HG03571 (cell line): ENCODE results near the gene TFAP2B.

Experiments
- ATAC-seq: cut with Tn5 transposase; IDR thresholded peaks from one replicate; pipeline ENCODE4 v1.9.1; 2021; ENCODE audit not compliant: unreplicated experiment

Gene TFAP2B

GRCh38 chr6:50818673-50819072, at the start of gene TFAP2B:
TFAP2B (plus strand) TSS chr6:50818871; CDS start chr6:50818892, 21 bp downstream.
- ATAC-seq = no peak

GRCh38 chr6:50778696-50779095, 40.0 kb upstream of the TFAP2B start:
- ATAC-seq = no peak

- no peak for ATAC-seq
These were observed 38.3 kb upstream of the TFAP2B start for GRCh38 chr6:50780382-50780781.

GRCh38 chr6:50785921-50786320, 32.8 kb upstream of the TFAP2B start:
- no peak for ATAC-seq

GRCh38 chr6:50791900-50792508, 26.7 kb upstream of the TFAP2B start:
- ATAC-seq = peak; percentile 57

- ATAC-seq = no peak
These were observed 25.9 kb upstream of the TFAP2B start for GRCh38 chr6:50792771-50793170.

GRCh38 chr6:50795574-50795973, 23.1 kb upstream of the TFAP2B start:
- no peak for ATAC-seq

- ATAC-seq = no peak
These were observed 14.4 kb upstream of the TFAP2B start for GRCh38 chr6:50804283-50804682.

GRCh38 chr6:50807035-50807434, 11.6 kb upstream of the TFAP2B start:
- no peak for ATAC-seq

- ATAC-seq = peak; percentile 21
These were observed 3.1 kb upstream of the TFAP2B start for GRCh38 chr6:50815436-50816114.

GRCh38 chr6:50816115-50816675, 2.5 kb upstream of the TFAP2B start:
- ATAC-seq = peak; percentile 70

GRCh38 chr6:50816947-50817645, 1.6 kb upstream of the TFAP2B start:
- ATAC-seq = no peak

GRCh38 chr6:50817646-50817950, 1.1 kb upstream of the TFAP2B start:
- no peak for ATAC-seq

GRCh38 chr6:50818020-50818419, 651 bp upstream of the TFAP2B start:
- no peak for ATAC-seq

- no peak for ATAC-seq
These were observed 814 bp downstream of the TFAP2B start for GRCh38 chr6:50819466-50819903.

GRCh38 chr6:50819904-50820868, 1.5 kb downstream of the TFAP2B start:
- ATAC-seq = no peak

- ATAC-seq = no peak
These were observed 2.2 kb downstream of the TFAP2B start for GRCh38 chr6:50820869-50821264.

GRCh38 chr6:50821441-50822077, 2.9 kb downstream of the TFAP2B start:
- no peak for ATAC-seq

- no peak for ATAC-seq
These were observed 3.4 kb downstream of the TFAP2B start for GRCh38 chr6:50822078-50822476.
